C4-2B (cell line): ENCODE results near the gene SRGAP2.
A peak's percentile ranks its signal among the peaks of the same experiment; 100 is the strongest.
"Not testable (repeated sequence)": the region's sequence is repeated elsewhere in the genome, so short reads cannot be mapped to it uniquely, and the experiment has no call there.

ENCODE experiments used
- H3K27ac ChIP-seq: fragments of 450-650 bp; 2 replicates; pipeline ENCODE4 v1.5.1; 2017
- TF ChIP-seq, protein P1 (sequence below): fragments of 450-650 bp; conservative IDR thresholded peaks from 2 replicates; pipeline ENCODE4 v1.5.1; 2017; ENCODE audit warnings: mild to moderate bottlenecking

SRGAP2 gene

DNA sequence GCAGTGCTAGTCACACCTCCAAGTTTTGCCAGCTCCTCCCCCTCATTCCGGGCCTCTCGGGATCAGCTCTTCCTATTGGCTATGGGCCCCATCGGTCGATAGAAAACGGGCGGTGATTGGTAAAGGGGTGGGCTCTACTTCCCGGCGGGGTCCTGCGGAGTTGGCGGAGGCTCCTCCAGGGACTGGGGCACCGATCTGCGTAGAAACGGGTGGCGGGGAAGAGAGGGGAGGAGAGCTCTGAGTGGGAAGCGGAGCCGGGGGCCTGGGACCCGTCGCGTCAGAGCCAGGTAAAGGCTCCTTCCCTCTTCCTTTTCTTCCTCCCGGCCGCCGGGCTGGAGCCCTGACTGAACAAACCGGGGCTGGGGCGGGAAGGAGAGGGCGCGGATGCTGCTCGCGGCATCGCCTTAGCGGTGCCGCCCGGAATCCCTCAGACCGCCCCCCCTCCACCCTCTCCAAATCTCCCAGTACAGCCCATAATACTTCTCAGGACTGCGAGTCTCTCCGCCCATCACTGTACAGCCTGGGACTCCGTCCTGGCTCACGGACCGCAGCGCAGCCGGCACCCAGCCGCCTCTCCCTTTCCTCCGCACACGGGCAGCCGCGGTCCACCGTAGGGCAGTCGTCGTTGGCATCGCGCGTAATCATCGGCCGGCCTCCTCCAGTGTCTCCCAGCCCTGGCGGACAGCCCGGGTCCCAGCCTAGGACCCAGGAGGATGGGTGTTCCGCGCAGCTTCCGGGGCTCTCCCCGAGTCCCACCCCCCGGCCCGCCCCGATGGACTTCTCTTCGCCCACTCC lies at the start of gene SRGAP2:
Gene SRGAP2 (plus strand): TSS at position 178 of the 795 bp plus-strand sequence. CDS start 2,430 bp downstream, outside the sequence.
- not testable (repeated sequence) for H3K27ac ChIP-seq

DNA sequence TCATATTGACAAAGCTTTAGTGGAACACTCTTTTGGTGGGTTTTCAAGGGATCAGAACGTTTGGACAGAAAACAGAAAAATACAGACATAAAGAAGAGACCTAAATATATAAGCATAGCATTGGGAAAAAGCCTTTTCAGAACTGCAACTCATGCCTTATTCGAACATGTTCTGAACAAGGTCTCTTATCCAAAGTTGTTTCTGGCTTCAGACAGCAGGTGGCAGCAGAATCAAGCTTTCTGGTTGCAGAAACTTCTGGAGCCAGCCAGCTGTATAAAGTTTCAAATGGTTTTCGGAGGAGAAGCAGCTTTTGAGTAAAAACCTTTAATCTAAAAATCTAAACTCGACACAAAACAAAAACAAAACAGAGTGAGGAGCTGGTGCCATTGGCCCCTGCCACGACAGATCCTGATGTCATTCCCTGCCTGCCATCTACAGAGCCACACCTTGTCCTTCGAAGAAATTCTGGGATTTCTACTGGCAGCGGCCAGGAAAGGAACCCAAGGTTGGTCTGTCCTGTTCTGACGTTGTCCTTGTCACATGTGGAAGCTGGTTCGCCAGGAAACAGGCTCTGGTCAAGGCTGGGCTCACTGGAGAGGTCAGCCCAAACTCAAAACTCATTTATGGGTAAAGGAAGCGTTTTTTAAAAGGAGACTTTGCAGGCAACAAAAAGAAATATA lies 35.9 kb upstream of the SRGAP2 start:
- H3K27ac ChIP-seq = not testable (repeated sequence)
- TF ChIP-seq, protein P1, sequence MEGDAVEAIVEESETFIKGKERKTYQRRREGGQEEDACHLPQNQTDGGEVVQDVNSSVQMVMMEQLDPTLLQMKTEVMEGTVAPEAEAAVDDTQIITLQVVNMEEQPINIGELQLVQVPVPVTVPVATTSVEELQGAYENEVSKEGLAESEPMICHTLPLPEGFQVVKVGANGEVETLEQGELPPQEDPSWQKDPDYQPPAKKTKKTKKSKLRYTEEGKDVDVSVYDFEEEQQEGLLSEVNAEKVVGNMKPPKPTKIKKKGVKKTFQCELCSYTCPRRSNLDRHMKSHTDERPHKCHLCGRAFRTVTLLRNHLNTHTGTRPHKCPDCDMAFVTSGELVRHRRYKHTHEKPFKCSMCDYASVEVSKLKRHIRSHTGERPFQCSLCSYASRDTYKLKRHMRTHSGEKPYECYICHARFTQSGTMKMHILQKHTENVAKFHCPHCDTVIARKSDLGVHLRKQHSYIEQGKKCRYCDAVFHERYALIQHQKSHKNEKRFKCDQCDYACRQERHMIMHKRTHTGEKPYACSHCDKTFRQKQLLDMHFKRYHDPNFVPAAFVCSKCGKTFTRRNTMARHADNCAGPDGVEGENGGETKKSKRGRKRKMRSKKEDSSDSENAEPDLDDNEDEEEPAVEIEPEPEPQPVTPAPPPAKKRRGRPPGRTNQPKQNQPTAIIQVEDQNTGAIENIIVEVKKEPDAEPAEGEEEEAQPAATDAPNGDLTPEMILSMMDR = 0 out of 2 replicates have a peak, but pooled peaks have one; percentile 7

DNA sequence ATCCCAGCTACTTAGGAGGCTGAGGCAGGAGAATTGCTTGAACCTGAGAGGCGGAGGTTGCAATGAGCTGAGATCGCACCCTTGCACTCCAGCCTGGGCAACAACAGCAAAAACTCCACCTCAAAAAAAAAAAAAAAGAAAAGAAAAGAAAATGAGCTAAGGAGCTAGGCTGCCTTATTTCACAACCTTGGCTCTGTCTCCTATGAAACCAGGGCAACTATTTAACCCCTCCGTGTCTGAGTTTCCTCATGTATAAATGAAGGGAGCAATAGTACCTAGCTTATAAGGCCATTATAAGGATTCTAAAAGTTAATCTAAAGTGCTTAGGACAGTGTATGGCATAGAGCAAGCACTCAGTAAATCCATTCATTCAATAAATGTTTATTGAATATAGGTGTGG lies 33.5 kb upstream of the SRGAP2 start:
- H3K27ac ChIP-seq = not testable (repeated sequence)

DNA sequence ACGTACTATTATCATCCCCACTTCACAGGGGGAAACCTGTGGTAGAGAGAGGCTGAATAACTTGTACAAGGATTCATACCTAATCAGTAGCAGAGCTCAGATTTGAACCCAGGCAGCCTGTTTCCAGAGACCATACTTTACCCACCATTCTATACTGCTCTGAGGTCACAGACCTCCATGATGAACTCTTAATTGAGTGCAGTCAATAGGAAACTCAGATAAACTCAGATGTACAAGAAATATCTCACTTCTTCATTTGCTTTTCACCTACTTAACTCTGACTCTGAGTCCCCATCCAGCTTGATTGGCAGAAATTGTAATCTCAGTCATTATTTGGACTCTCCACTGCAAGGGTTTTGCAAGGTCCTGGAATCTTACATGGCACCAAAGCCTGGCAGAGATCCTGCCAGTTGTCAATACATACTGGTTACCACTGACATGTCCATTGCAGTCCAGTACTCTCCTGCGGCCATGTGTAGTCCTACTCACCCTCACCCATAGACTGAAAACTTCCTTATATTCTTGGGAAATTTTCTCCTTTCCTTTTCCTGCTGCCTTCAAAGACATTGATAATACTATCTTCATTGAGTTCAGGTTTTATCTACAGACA lies 30.1 kb upstream of the SRGAP2 start:
- H3K27ac ChIP-seq = not testable (repeated sequence)

DNA sequence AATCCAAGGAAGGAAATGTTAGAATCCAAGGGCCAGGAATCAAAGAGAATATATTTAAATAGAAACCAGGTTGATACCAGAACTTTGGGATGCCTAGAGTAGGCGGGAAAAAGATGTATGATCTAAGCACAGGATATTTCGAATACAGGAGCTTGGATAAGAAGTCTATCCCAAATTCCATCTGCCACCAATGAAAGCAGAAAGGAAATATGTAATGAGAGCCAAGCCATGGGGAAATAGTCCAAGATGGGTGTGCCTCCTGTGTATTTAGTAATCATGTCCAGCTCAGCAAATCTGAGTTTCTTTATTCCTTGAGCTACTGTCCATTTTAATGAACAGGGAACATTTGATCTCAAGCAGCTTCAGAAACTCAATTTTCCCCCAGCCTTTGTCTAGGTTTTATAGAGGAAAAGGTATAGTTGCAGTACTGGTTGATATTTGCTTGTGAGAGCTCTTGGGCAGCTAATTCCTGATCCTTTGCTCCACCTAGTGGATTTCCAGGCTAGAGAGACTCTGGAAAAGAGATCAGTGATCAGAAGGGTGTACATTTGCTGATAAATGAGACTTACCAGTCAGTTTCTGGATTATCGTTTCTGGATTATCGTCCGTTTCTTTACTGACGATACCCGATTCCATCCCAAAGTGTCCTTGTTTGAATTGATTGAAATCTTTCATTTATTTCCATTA lies 29.0 kb upstream of the SRGAP2 start:
- not testable (repeated sequence) for H3K27ac ChIP-seq
- TF ChIP-seq, protein P1 = peak; percentile 23

DNA sequence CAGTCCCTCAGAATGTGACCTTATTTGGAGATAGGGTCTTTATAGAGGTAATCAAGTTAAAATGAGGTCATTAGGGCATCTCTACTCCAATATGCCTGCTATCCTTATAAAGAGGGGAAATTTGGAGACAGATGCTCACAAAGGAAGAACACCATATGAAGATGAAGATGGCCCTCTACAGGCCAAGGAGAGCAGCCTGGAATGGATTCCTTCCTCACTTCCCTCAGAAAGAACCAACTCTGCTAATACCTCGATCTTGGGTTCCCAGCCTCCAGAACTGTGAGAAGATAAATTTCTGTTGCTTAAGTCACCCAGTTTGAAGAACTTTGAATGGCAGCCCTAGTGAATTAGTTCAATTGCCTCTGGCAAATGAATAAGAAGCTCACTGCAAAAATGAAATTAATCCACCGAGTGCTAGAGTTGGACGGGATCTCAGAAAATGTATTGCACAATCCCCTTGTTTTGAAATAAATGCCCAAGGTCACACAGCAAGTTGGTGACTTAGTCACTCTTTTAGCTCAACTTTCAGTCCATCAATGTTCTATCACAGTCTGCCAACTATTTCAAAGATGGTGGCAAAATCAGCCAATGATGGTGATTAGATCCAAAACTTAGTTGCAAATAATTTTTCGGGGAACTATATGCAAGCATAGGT lies 27.8 kb upstream of the SRGAP2 start:
- H3K27ac ChIP-seq = not testable (repeated sequence)

DNA sequence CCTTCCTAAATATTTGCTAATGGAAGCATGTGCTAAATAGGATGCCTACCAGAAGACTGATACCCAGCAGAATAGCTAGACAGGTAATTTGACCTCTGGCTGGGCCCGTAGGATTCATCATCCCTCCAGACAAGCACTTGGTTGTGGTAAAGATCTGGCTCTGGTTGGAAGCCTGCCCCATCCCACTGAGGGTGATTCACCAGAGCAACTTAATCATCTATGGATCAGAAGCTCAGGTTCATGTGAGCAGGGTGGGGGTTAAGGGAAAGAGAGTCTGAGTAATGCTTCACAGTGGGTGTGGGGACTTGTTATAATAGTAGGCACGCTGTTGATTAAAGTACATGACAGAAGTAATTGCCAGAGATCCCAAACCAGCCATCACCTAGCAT lies 27.2 kb upstream of the SRGAP2 start:
- H3K27ac ChIP-seq = not testable (repeated sequence)

DNA sequence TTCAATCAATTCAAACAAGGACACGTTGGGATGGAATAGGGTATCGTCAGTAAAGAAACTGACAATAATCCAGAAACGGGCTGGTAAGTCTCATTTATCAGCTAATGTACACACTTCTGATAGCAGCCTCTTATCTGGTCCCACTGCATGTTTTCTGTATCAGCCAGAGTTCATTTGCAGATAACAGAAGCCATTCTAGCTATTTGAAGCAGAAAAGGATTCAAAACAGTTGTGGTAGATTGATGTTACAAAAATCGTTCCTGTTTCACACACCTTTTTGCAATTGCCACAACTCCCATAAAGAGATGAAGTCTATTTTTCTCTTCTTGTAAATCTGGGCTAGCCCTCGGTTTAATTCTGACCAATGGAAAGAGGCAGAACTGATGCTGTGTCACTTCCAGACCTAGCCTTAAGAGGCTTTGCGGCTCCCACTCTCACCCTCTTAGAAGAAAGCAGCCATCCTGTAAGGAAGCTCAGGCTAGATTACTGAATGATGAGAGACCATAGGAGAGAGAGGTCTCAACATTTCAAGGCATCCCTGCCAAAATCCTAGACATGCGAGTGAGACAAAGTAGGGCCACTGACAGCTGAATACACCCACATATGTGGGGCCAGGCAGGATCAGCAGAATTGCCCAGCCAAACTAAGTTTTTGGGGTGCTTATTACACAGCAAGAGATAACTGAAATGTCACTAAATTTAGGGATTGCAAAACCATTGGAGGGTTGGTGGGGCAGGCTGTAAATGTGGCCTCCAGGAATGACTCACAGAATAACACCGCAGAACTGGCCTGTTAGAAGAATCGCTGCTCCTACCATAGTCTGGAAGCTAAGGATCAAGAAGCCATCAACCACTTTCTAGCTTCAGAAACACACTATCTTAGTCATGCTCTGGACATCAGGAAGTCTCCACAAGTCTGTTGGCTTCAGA lies 25.0 kb upstream of the SRGAP2 start:
- not testable (repeated sequence) for H3K27ac ChIP-seq

DNA sequence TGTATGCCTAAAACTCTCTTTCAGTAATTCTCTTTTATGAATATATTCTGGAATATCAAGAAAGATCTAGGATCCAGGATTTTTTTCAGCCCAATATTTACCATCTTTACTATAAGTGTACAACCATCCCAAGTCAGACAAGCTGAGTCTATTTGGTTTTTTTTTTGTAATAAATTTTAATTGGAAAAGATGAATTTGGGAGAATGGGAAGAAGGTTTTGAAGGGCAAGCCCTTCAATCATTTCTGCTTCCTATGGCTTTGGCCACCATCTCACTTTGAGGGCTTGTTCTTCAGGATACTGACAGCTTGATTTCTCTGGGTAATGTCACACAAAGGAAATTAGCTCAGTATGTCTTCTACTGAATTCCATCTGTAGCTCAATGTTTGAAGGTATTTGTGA lies 23.7 kb upstream of the SRGAP2 start:
- H3K27ac ChIP-seq = not testable (repeated sequence)

DNA sequence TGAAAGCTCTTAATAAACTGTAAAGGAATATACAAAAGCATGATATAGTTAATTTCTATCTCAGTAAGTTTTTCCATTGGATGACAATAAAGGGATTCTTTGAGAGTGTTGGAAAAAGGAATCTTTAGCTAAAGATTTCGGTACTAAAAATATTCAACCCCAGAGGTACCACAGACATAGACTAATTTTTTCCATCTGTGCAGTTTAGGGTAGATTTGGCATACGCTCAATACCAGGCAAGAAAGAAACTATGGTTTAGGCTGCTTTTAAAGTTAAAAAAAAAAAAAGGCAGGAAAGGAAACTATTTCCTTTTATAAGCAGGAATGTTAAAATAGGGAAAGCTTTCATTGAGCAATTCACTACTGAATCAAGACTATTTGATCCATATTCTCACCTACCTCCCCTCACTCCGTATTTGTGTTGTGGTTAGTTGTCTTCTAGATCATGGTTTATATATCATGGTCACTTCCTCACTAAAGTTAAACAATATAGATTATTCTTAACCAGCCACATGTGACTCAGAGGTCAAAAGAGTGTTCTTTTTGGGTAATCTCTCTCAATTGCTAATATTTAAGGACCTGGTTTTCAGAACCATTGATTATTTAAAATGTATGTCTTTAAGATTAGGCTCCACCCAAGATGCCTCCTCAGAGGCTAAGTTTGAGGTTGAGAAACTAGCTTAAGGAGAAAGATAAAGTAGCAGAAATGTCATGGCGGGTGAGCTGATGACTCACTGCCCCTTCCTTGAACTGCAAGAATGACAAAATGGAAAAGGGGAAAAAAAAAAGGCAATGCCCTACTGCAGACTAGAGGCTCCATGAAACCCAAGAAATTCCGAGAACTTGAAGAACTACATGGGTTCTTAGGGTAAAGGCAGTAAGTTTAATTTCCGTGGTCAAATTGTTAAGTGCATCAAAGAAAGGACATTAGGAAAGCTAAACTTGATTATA lies 20.7 kb upstream of the SRGAP2 start:
- H3K27ac ChIP-seq = not testable (repeated sequence)

DNA sequence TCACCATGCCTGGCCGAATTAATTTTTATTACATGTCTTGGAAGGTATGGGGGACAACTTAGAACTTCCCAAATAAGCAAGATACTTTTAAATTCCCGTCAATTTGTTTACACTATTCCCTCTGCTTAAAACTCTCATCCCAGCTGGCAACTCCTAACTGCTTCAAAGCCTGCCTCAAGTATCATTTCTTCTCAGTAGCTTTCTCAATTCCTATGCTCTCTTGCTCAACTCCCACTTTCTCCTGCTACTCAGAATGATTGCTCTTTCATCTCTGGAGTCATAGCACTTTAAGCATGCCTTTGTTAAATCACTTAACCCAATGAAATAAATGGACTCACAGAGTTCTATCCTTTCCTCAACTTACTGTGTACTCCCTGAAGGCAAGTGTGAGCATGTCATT lies 19.6 kb upstream of the SRGAP2 start:
- not testable (repeated sequence) for H3K27ac ChIP-seq

DNA sequence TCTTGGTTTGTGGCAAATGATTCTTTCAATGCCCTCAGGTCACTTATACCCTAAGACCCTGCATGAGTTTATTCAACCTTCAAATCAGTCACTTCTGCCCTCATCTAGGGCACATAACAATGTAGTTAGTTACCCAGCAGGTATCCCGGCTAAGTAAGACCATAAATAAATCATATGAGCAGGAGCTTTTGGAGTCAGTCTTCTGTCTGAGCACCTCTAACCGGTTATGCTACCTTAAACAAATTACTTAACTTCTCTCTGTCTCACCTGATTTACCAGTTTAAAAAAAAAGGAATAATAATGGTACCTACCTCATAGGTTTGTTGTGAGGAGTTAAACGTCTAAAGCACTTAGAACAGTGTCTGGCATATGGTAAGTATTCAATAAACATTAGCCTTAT lies 17.6 kb upstream of the SRGAP2 start:
- H3K27ac ChIP-seq = not testable (repeated sequence)

DNA sequence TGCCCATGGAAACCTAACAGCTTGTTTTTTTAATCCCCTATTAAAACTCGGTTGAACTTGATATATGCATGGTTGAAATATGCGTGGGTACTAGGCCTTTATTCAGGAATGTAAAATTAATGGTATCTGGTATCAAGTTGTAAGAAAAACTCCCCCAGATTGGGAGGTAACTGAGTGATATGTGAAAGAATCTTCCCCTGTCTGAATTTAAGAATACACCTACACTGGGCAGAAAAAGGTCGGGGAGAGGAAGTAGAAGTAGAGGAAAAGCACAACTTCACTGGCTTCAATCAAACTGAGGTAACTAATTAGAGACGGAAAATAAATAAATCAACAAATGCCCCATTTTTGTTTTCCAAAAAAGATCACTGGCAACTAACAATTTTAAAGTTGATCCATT lies 16.5 kb upstream of the SRGAP2 start:
- not testable (repeated sequence) for H3K27ac ChIP-seq

DNA sequence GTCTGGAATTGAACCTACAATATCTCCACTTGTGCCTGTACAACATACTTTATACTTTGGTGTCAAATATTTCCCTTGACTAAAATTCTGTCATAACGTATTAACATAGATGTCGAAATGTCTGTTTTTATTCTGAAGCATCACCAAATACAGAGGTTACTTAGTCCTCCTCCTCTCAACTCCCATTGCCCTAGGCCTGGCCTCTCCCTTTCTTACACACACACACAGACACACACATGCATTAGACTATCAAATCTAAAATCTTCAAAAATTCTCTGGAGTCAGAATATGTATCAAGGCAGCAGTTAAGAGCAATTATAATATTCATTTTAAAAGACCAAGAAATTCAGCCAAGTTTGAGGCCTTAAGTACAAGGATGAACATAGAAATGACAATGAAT lies 8.2 kb upstream of the SRGAP2 start:
- H3K27ac ChIP-seq = not testable (repeated sequence)

DNA sequence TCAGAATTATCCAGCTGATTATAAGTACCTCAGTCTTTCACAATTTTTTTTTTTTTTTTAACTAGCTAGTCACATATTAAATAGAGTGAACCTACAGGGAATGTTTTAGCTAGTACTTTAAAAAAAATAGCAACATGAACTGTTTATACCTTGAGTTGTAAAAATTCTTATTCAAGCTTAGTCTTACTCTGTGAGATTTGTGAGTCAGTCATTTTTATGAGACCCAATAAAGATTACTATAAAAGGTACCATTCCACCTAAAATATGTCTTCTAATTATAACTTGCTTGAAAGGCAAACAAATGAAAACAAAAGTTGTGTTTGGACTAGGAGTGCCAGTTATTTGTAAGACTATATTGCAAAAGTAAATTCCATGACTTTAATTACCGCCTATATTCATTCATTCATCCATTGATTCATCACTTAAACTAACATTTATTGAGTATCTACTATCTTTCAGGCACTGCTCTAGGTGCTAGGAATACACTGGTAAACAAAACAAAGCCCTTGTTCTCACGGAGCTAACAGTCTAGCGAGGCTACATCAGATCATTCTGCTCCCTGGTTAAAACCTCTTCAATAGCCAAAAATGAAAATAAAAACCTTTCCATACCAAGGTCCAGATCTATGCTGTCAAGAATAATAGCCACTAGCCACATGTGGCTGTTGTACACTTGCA lies 6.5 kb upstream of the SRGAP2 start:
- H3K27ac ChIP-seq = not testable (repeated sequence)
